Activated naive CD4-positive, alpha-beta T cell treated with anti-CD3 and anti-CD28 coated beads, Interleukin-2, amount 50 U/mL, for 24 hours (primary cell): Measurements from ENCODE around the gene LIF.
A peak's percentile ranks its signal among the peaks of the same experiment; 100 is the strongest.

Source experiments
- H3K27ac Mint-ChIP-seq: one replicate; pipeline ENCODE4 v1.8.0; 2021; ENCODE audit warnings: mild to moderate bottlenecking, mixed read lengths
- H3K27me3 Mint-ChIP-seq: one replicate; pipeline ENCODE4 v1.8.0; 2021; ENCODE audit warnings: mixed read lengths
- H3K36me3 Mint-ChIP-seq: one replicate; pipeline ENCODE4 v1.8.0; 2021; ENCODE audit warnings: mixed read lengths
- H3K4me1 Mint-ChIP-seq: one replicate; pipeline ENCODE4 v1.8.0; 2021; ENCODE audit warnings: mixed read lengths
- H3K4me3 Mint-ChIP-seq: one replicate; pipeline ENCODE4 v1.8.0; 2021; ENCODE audit warnings: mild to moderate bottlenecking, mixed read lengths
- H3K9me3 Mint-ChIP-seq: one replicate; pipeline ENCODE4 v1.8.0; 2021; ENCODE audit warnings: mixed read lengths

LIF gene

DNA sequence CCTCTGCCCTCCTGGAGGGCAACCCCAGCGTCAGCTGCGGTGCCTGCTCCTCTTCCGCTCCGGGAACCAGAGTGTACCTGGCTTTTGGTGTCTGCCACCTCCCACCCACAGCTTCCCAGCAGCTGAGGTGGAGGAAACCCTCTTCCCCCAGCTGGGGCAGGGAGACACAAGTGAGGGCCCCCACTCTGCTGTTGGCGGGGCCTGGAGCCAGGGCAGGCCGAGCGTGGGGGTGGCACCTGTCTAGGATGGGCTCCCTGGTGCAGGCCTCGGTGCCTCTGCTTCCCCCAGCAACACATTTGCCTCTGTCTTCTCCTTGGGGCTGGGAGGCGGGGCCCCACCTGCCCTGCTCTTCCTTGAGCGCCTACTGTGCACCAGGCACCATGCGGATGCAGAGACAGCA is 13.7 kb upstream of the LIF start:
- no peak overlapping the region for H3K4me3 Mint-ChIP-seq

DNA sequence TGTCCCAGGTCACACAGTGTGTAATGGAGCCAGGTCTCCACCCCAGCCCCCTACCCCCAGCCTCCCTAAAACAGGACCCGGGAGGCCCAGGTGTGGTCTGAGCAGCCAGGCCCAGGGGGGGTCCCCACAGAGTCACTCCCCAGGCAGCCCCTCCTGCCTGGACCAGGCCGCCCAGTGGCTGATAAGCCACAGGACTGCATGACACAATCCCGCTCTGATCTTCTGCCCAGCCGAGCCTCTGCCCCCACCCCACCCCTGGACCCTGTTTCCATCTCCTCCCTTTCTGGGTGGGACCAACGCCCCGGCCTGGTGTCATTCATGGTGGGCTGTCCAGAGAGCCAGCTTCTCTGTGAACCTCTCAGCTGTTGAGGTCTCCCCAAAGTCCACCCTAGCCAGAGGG is 7.8 kb upstream of the LIF start:
- Mint-ChIP-seq H3K36me3 (no peaks in the 10 kb centered on the region), H3K9me3 (no peaks in the 10 kb centered on the region), H3K4me1 (peaks cover 11% of the 10 kb centered on the region), H3K4me3 (no peak overlapping the region), H3K27me3 (no peaks in the 10 kb centered on the region), H3K27ac (no peak overlapping the region)

More for the DNA sequence above, 13.7 kb upstream of the LIF start:
- Mint-ChIP-seq H3K9me3 (no peaks in the 10 kb centered on the region), H3K36me3 (peaks cover 2% of the 10 kb centered on the region), H3K4me1 (peaks cover 20% of the 10 kb centered on the region), H3K27ac (no peak overlapping the region), H3K27me3 (no peaks in the 10 kb centered on the region)

DNA sequence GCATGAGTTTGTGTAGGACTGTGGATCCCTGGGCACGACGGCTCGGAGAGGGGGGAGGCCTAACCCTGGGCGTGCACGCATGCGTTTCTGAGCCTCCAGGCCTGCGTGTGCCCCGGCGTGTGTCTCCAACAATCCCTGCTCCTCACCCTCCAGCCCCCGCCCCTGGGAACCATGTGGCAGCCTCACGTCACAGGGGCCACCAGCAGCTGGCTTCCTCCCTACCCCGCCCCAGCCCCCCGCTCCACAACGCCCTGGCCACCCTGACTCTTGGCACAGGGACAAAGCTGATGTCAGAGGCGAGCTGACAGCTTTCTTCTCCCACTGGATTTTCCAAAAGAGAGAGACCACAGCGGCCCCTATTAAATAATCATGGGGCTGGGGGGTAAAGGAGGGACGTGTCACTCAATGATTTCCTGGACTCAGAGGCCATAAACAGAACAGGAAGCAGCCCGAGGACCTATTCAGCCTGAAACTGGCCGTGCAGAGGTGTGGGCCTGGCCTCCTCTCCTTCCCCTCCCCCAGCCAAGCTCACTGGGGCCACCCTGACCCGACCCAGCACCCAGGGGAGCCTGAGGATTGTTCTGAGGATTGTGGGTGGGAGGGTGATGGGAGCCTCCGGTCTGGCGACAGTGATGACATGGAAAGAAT is 6.8 kb upstream of the LIF start:
- Mint-ChIP-seq H3K9me3 (no peaks in the 10 kb centered on the region), H3K36me3 (no peaks in the 10 kb centered on the region), H3K27me3 (no peaks in the 10 kb centered on the region), H3K27ac (no peak overlapping the region), H3K4me1 (peaks cover 16% of the 10 kb centered on the region), H3K4me3 (no peak overlapping the region)

DNA sequence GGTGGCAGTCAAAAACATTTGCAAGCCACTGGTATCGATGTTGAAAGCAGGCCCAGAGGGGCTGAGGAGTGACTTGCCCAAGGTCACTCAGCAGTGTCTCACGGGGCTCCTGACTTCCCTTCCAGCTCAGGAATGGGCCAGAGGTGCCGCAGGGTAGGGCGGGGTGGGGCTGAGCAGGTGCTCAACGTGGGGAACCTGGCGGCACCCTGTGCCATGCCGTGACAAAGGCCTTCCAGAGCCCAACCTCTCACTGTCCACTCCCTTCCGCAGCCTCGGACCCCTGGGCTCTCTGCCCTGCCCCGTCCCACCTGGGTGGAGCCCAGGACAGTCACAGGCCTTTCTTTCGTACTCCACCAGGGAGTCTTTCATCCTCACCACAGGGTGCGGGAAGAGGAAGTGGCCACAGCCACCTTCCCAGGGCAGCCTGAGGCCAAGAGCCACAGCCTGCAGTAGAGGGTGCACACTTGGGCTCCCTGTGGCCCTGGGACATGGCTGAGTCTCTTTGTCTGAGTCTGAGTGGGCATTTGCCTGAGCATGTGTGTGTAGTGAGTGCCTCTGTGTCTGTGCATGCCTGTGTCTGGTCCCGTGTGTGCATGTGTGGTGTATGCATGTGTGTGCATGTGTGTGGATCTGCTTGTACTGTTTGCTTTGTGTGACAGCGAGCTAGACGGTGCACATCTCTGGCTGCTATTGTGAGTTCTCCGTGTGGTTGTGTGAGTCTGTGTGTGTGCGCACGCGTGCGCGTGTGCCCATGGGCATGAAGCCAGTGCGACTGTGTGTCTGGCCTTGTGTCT is 6.0 kb upstream of the LIF start:
- no peaks in the 10 kb centered on the region for H3K36me3 Mint-ChIP-seq
- H3K9me3 Mint-ChIP-seq = no peaks in the 10 kb centered on the region
- no peak overlapping the region for H3K27ac Mint-ChIP-seq
- H3K4me3 Mint-ChIP-seq = no peak overlapping the region
- peaks cover 22% of the 10 kb centered on the region for H3K4me1 Mint-ChIP-seq
- H3K27me3 Mint-ChIP-seq = no peaks in the 10 kb centered on the region

DNA sequence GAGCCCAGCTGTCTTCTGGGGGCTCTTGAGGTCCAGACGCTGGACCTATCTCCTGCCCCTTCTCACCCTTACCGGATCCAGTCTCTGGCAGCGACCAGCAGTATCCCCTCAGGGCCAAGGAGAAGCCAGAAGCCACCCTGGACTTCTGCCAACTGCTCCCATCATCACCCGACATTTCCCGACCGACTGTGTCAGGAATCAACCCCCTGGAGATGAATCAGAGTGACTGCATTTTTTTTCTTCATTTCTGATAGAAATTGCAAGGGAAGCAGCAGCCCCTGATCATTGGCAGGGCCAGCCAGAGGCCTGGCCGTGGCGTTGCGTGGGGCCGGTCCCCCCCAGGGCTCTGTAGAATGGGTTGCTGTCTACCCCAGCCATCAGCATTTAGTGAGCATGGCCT is 5.2 kb upstream of the LIF start:
- H3K27ac Mint-ChIP-seq = no peak overlapping the region
- H3K36me3 Mint-ChIP-seq = no peaks in the 10 kb centered on the region
- no peaks in the 10 kb centered on the region for H3K27me3 Mint-ChIP-seq
- H3K4me3 Mint-ChIP-seq = no peak overlapping the region
- peaks cover 30% of the 10 kb centered on the region for H3K4me1 Mint-ChIP-seq
- no peaks in the 10 kb centered on the region for H3K9me3 Mint-ChIP-seq

DNA sequence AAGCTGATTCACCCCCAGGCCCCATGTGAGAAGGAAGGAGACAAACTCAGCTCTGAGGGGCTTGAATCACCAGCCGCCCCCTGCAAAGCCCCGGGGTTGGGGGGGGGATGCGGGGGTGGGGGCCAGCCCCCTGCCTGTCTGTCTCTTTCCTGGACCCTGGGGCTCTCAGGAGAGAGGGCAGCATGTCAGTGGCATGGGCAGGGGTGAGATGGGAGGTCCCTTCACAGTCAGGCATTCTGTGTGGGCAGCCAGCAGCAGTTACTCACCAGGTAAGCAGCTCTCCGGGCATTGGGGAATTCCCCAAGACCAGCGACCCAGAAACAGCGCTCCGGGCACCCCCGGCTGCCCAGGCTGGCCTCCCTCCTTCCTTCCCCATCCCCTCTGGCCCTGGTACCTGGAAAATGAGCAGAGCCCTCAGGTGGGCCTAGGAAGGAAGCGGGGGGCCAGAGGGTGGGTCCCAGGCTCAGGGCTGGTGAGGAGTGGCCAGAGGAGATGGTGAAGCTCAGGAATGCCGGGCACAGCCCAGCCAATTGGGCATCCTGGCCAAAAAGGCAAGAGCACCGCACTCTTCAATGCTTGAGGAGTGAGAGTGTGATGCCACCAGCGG is 4.2 kb upstream of the LIF start:
- no peaks in the 10 kb centered on the region for H3K36me3 Mint-ChIP-seq
- no peaks in the 10 kb centered on the region for H3K27me3 Mint-ChIP-seq
- H3K4me3 Mint-ChIP-seq = no peak overlapping the region
- H3K9me3 Mint-ChIP-seq = no peaks in the 10 kb centered on the region
- peaks cover 33% of the 10 kb centered on the region for H3K4me1 Mint-ChIP-seq
- no peak overlapping the region for H3K27ac Mint-ChIP-seq

DNA sequence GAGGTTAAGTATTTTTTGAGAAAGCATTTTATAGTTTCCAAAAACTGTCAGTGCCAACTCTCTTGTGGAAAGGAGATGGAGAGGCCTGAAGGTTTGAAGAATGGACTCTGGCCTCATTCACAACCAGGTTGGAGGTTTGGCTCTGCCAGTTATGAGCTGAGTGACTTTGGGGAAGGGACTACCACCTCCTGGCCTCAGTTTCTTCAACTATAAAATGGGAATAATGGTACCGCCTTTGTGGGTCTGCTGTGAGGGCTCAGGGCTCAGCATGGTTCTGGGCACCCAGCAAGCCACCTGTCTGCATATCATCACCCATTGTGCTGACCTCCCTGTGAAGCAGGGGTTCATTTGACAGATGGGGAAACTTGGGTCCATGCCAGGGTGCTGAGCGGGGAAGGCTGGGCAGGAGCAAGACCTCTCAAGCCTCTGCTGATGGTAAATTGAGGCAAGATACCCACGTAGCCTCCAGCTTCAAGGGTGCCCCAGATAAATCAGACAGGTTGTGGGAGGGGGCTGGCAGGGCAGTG is 3.5 kb upstream of the LIF start:
- H3K4me1 Mint-ChIP-seq = peaks cover 38% of the 10 kb centered on the region
- H3K27ac Mint-ChIP-seq = no peak overlapping the region
- no peaks in the 10 kb centered on the region for H3K9me3 Mint-ChIP-seq
- no peak overlapping the region for H3K4me3 Mint-ChIP-seq
- no peaks in the 10 kb centered on the region for H3K27me3 Mint-ChIP-seq
- H3K36me3 Mint-ChIP-seq = no peaks in the 10 kb centered on the region

DNA sequence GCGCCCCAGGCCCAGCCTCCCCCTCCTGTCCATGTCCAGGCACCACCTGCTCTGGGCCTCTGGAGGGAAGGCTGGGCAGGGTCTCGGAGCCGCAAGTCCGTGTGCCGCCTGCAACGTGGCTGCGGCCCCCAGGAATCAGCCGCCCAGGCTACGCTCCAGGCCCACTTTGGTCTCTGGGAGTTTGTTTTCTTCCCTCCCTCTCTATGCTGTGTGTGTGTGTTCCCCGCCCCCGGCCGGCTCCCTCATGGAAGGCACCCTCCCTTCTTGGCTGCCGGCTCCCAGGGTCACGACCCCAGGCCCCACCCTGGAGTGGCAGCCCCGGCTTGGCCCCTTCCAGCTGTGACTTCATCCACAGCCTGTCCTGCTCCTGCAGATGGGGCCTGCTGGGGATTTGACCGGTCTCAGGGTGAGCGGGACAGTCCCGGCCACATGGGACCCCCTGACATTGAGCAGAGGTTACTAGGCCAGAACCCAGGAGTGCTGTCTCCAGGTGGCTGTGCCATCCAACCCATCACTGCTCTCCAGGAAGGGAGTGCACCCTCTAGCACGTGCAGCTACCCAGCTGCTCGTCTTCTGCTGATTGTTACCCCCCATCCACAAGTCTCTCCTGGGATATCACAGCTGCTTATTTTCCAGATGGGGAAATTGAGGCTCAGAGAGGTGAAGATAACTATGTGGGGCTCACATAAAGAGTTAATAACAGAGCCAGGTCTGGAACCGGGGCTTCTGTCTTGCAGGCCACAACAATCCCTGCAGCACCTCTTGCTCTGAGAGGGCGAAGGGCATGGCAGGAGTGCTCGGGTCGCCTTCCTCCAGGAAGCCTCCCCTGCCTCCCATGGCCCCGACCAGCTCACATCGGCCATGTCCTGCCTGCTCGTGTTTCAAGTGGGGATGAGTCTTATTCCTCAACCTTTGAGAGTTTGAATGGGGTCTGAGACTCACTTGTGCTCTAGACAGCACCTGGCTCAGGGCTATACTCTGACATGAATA is 2.8 kb upstream of the LIF start:
- Mint-ChIP-seq H3K9me3 (no peaks in the 10 kb centered on the region), H3K27me3 (no peaks in the 10 kb centered on the region), H3K4me3 (no peak overlapping the region), H3K4me1 (peaks cover 43% of the 10 kb centered on the region), H3K36me3 (peaks cover 2% of the 10 kb centered on the region), H3K27ac (peak overlapping the region; percentile 74)

DNA sequence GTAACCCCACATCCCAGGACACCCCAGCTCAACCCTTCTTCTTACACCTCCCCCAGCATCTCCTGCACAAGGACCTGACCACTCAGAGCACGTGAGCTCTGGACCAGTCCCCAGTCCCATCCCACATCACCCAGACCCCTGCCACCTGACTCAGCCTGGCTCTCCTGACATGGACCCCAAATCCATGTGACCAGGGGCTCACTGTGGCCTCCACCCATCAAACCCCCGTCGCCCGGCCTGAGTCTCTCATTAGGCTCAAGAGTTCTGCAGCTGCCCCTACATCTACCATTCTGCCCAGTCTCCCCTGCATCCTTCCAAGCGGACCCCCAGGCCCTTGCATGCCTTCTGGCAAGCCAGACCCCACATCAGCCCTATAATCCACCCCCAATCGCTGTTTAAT is 1.9 kb upstream of the LIF start:
- no peaks in the 10 kb centered on the region for H3K27me3 Mint-ChIP-seq
- H3K9me3 Mint-ChIP-seq = no peaks in the 10 kb centered on the region
- peak overlapping the region; percentile 42 for H3K27ac Mint-ChIP-seq
- H3K36me3 Mint-ChIP-seq = peaks cover 8% of the 10 kb centered on the region
- peaks cover 45% of the 10 kb centered on the region for H3K4me1 Mint-ChIP-seq
- H3K4me3 Mint-ChIP-seq = peak overlapping the region; percentile 27

DNA sequence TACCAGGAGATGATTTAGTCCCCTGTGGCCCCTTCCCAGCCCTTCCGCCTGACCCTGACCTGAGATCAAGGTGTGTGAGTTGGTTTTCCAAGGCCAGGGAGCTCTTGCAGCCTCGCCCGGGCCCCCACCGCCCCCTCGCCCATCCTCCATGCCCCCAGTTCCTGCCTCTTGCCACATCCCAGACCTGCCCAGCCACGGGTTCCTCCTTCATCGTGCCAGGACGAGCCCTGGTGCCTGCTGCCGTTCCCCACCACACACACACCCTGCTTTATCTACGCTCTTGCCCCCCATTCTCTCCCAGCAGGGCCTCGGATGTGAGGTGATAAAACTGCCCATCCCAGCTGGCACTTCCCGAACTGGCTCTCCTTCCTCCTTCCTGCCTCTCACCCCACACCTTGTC is 1.4 kb upstream of the LIF start:
- Mint-ChIP-seq H3K36me3 (peaks cover 9% of the 10 kb centered on the region), H3K9me3 (no peaks in the 10 kb centered on the region), H3K4me3 (peak overlapping the region; percentile 27), H3K27me3 (no peaks in the 10 kb centered on the region), H3K4me1 (peaks cover 44% of the 10 kb centered on the region), H3K27ac (peak overlapping the region; percentile 42)

DNA sequence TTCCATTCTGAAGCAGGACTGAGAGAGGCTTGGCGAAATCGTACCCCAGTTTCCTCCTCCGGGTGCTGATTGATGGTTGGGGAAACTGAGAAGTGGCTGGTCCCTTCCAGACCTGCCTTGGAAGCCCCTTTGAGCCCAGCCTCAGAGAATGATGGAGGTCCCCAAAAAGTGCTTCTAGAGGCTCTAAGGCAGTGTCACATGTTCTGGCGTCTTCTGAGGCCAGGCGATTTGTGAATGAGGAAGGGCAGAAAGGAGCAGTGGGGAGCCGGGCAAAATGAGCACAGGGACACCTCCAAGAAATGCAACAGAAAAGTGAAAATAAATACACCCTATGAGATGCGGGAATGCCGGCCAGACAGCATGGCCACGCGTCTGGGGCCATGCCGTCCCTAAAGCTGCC is 1.0 kb upstream of the LIF start:
- no peaks in the 10 kb centered on the region for H3K27me3 Mint-ChIP-seq
- H3K9me3 Mint-ChIP-seq = no peaks in the 10 kb centered on the region
- H3K4me1 Mint-ChIP-seq = peaks cover 43% of the 10 kb centered on the region
- peak overlapping the region; percentile 19 for H3K4me3 Mint-ChIP-seq
- H3K36me3 Mint-ChIP-seq = peaks cover 11% of the 10 kb centered on the region
- no peak overlapping the region for H3K27ac Mint-ChIP-seq

DNA sequence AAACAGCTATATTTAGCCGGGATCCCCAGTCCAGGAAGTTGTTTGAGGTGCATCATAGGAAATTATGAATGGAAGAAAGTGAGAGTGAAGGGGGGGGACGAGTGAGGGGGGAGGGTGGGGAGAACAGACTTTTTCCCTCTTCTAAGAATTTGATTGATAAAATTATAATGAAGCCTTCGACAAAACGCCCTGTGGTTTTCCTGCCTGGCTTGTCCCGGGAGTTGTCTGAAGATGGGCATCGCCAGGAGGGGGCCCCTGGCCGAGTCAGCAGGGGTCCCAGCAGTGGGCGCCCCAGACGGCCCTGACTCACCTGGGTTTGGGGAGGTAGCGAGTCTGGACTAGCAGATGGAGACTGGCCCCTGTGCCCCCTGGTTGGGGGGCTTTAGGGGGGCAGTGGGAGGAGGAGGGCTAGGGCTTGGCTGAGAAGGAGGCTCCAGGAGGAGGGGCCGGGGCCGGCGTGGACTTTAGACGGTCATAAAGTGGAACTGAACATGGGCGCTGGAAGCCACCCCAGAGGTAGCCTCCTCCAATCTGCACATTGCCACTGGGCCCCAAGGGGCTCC is 336 bp upstream of the LIF start:
- Mint-ChIP-seq H3K27me3 (no peaks in the 10 kb centered on the region), H3K4me3 (peak overlapping the region; percentile 86), H3K9me3 (no peaks in the 10 kb centered on the region), H3K27ac (peak overlapping the region; percentile 94), H3K36me3 (peaks cover 11% of the 10 kb centered on the region), H3K4me1 (peaks cover 43% of the 10 kb centered on the region)

DNA sequence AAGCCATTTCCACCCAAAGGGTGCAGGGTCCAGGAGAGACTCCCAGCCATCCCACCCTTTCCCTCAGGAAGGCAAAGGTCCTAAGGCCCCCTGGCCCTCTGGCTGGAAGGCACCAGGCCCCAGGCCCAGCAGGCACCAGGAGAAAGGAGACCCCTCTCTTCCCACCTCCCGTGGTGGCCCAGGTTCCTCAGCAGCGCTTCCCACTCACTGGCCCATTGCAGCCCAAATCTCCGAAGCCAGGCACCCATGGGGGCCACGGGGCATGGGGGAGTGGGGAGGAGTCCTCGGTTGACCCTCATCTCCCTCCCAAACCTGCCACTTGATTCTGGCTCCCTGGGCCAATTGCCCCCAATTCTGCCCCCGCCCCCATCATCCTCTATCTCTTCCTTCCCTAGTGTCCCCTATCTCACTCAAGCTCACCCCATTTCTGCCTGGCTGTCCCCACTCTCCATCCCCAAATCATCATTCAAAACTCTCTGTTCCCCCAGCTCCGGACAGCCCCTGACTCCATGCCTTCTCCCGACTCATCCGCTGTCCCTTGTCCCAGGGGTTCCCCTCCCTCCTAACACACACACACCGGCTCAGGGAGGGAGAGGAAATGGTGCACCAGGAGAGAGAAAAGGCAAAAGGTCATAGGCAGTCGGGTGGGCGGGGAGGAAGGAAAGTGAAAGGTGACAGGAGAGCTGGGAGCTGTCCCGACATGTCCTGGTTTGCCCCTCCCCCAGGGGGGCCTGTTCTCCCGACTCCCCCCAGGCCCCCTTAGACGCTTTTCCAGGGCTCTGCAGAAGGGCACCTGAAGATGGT is 1.2 kb downstream of the LIF start:
- Mint-ChIP-seq H3K27ac (peak overlapping the region; percentile 99), H3K36me3 (peaks cover 11% of the 10 kb centered on the region), H3K4me1 (peaks cover 43% of the 10 kb centered on the region), H3K27me3 (no peaks in the 10 kb centered on the region), H3K4me3 (peak overlapping the region; percentile 98), H3K9me3 (no peaks in the 10 kb centered on the region)

DNA sequence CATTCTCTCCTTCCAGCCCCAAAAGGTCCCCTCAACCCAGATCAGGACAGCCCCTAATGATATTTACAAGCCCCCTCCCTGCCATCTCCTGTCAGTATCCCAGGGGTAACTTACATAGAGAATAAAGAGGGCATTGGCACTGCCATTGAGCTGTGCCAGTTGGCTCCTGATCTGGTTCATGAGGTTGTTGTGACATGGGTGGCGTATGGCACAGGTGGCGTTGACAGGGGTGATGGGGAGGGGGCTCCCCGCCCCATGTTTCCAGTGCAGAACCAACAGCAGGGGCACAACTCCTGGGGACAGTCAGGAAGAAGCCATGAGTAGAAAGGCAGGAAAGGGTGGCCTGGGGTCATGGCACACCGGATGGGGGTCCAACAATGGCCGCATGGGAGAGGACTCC is 1.9 kb downstream of the LIF start:
- Mint-ChIP-seq H3K27me3 (no peaks in the 10 kb centered on the region), H3K9me3 (no peaks in the 10 kb centered on the region), H3K4me1 (peaks cover 41% of the 10 kb centered on the region), H3K4me3 (peak overlapping the region; percentile 98), H3K27ac (peak overlapping the region; percentile 94), H3K36me3 (peaks cover 11% of the 10 kb centered on the region)
